HG02840 (cell line): ENCODE results near the gene GSAP.
A peak's percentile ranks its signal among the peaks of the same experiment; 100 is the strongest.
"Not testable (repeated sequence)": the region's sequence is repeated elsewhere in the genome, so short reads cannot be mapped to it uniquely, and the experiment has no call there.

Experiments
- ATAC-seq: cut with Tn5 transposase; IDR thresholded peaks from one replicate; pipeline ENCODE4 v1.9.1; 2021; ENCODE audit warnings: mild to moderate bottlenecking, moderate library complexity, moderate number of reproducible peaks; ENCODE audit not compliant: unreplicated experiment, low FRiP score

GSAP gene

GRCh38 chr7:77415823-77416620 is at the start of gene GSAP:
Gene GSAP, minus strand, starts transcription at chr7:77416349. Its CDS starts 28 bp downstream, at chr7:77416321.
- peak; percentile 52 for ATAC-seq

- ATAC-seq = no peak
Measured at GRCh38 chr7:77465256-77465655, 49.1 kb upstream of the GSAP start.

- no peak for ATAC-seq
Measured at GRCh38 chr7:77464589-77464988, 48.4 kb upstream of the GSAP start.

- not testable (repeated sequence) for ATAC-seq
Measured at GRCh38 chr7:77463632-77464031, 47.5 kb upstream of the GSAP start.

GRCh38 chr7:77461842-77462241 is 45.7 kb upstream of the GSAP start:
- ATAC-seq = no peak

- ATAC-seq = no peak
Measured at GRCh38 chr7:77461246-77461645, 45.1 kb upstream of the GSAP start.

GRCh38 chr7:77460057-77460486 is 43.9 kb upstream of the GSAP start:
- ATAC-seq = no peak

GRCh38 chr7:77459311-77459726 is 43.2 kb upstream of the GSAP start:
- no peak for ATAC-seq

GRCh38 chr7:77458786-77459185 is 42.6 kb upstream of the GSAP start:
- ATAC-seq = no peak

GRCh38 chr7:77457779-77458178 is 41.6 kb upstream of the GSAP start:
- no peak for ATAC-seq

GRCh38 chr7:77456696-77457095 is 40.5 kb upstream of the GSAP start:
- ATAC-seq = no peak

GRCh38 chr7:77455321-77455720 is 39.2 kb upstream of the GSAP start:
- no peak for ATAC-seq

- ATAC-seq = no peak
Measured at GRCh38 chr7:77454802-77455201, 38.7 kb upstream of the GSAP start.

- no peak for ATAC-seq
Measured at GRCh38 chr7:77453531-77453930, 37.4 kb upstream of the GSAP start.

GRCh38 chr7:77451950-77452349 is 35.8 kb upstream of the GSAP start:
- not testable (repeated sequence) for ATAC-seq

- ATAC-seq = no peak
Measured at GRCh38 chr7:77450613-77451012, 34.5 kb upstream of the GSAP start.

- no peak for ATAC-seq
Measured at GRCh38 chr7:77450054-77450453, 33.9 kb upstream of the GSAP start.

GRCh38 chr7:77447616-77448015 is 31.5 kb upstream of the GSAP start:
- ATAC-seq = no peak

- no peak for ATAC-seq
Measured at GRCh38 chr7:77444123-77444522, 28.0 kb upstream of the GSAP start.

- ATAC-seq = no peak
Measured at GRCh38 chr7:77443042-77443441, 26.9 kb upstream of the GSAP start.

- no peak for ATAC-seq
Measured at GRCh38 chr7:77442636-77443035, 26.5 kb upstream of the GSAP start.

- no peak for ATAC-seq
Measured at GRCh38 chr7:77441046-77441445, 24.9 kb upstream of the GSAP start.
